ENCODE measurements around the gene MAGEA6. TPM values are rescaled to one million over a fixed set of nuclear protein-coding genes. Genes with fewer than 3 reads are reported as not detected.
"Not testable (repeated sequence)": the region's sequence is repeated elsewhere in the genome, so short reads cannot be mapped to it uniquely, and the experiment has no call there.

Gene MAGEA6
- total RNA-seq = not detected in 3 replicates
- long read RNA-seq = 0 reads

DNA sequence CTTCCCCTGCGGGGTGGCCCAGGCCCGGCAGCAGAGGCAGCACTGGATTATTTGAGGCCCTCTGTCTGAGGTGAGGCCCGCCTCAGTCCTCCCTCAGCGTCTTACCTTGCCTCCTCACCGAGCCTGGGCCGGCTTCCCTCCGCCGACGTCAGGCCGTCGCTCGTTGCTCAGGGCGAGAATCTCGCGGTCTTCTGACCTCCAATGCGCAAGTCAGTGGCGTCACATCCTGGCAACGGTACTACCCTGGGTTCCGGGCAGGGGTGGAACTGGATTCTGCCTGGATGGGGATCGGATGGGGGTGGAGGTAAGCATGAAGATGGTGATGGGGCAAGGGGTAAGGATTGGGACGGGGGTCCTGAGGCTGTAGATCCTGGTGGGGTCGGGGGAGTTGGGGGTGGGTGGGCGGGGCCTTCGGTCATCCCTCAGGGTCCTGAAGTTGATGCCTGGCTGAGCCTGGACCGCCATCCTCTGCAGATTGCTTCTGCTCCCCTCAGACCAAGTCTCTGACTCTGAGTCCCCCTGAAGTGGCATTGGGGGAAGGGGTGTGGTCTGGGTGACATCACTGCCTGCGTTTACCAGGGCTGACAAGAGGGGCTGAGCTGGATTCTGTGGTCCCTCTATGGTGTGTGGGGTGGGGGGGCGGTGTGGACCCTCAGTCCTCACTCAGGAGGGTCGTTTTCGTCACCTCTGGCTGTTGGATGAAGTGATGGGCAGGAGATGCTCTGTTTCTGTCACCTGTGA is at the start of gene MAGEA6:
Gene MAGEA6 (minus strand): TSS at position 141 of the 741 bp plus-strand sequence. CDS start 2,039 bp downstream, outside the sequence.
- H3K27ac Mint-ChIP-seq (ENCODE audit: unreplicated experiment); H3K4me1 Mint-ChIP-seq (ENCODE audit: low read depth); H3K36me3 Mint-ChIP-seq (ENCODE audit: low read depth); DNase-seq (ENCODE audit: low spot score); H3K27me3 Mint-ChIP-seq (ENCODE audit: low read depth); H3K4me3 Mint-ChIP-seq (ENCODE audit: unreplicated experiment); H3K9me3 Mint-ChIP-seq (ENCODE audit: low read depth): not testable (repeated sequence)

- TF ChIP-seq, protein P1, sequence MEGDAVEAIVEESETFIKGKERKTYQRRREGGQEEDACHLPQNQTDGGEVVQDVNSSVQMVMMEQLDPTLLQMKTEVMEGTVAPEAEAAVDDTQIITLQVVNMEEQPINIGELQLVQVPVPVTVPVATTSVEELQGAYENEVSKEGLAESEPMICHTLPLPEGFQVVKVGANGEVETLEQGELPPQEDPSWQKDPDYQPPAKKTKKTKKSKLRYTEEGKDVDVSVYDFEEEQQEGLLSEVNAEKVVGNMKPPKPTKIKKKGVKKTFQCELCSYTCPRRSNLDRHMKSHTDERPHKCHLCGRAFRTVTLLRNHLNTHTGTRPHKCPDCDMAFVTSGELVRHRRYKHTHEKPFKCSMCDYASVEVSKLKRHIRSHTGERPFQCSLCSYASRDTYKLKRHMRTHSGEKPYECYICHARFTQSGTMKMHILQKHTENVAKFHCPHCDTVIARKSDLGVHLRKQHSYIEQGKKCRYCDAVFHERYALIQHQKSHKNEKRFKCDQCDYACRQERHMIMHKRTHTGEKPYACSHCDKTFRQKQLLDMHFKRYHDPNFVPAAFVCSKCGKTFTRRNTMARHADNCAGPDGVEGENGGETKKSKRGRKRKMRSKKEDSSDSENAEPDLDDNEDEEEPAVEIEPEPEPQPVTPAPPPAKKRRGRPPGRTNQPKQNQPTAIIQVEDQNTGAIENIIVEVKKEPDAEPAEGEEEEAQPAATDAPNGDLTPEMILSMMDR (IDR thresholded peaks at IDR 0.05) = no peak
- Mint-ChIP-seq H3K4me3 (ENCODE audit: unreplicated experiment) (no peak overlapping the region), H3K27me3 (ENCODE audit: low read depth) (no peaks in the 10 kb centered on the region), H3K4me1 (ENCODE audit: low read depth) (no peaks in the 10 kb centered on the region), H3K27ac (ENCODE audit: unreplicated experiment) (no peak overlapping the region), H3K36me3 (ENCODE audit: low read depth) (no peaks in the 10 kb centered on the region), H3K9me3 (ENCODE audit: low read depth) (no peaks in the 10 kb centered on the region)
- DNase-seq (ENCODE audit: low spot score) = no peak
Measured at GRCh38 chrX:152819266-152819665, 49.8 kb upstream of the MAGEA6 start.

- no peaks in the 10 kb centered on the region for H3K4me1 Mint-ChIP-seq (ENCODE audit: low read depth)
- H3K36me3 Mint-ChIP-seq (ENCODE audit: low read depth) = no peaks in the 10 kb centered on the region
- no peaks in the 10 kb centered on the region for H3K9me3 Mint-ChIP-seq (ENCODE audit: low read depth)
- H3K4me3 Mint-ChIP-seq (ENCODE audit: unreplicated experiment) = no peak overlapping the region
- DNase-seq (ENCODE audit: low spot score) = no peak
- peak overlapping the region; percentile 24 for H3K27ac Mint-ChIP-seq (ENCODE audit: unreplicated experiment)
- no peaks in the 10 kb centered on the region for H3K27me3 Mint-ChIP-seq (ENCODE audit: low read depth)
- TF ChIP-seq, protein P1 (IDR thresholded peaks at IDR 0.05) = no peak
Measured at GRCh38 chrX:152818356-152818755, 48.9 kb upstream of the MAGEA6 start.

DNA sequence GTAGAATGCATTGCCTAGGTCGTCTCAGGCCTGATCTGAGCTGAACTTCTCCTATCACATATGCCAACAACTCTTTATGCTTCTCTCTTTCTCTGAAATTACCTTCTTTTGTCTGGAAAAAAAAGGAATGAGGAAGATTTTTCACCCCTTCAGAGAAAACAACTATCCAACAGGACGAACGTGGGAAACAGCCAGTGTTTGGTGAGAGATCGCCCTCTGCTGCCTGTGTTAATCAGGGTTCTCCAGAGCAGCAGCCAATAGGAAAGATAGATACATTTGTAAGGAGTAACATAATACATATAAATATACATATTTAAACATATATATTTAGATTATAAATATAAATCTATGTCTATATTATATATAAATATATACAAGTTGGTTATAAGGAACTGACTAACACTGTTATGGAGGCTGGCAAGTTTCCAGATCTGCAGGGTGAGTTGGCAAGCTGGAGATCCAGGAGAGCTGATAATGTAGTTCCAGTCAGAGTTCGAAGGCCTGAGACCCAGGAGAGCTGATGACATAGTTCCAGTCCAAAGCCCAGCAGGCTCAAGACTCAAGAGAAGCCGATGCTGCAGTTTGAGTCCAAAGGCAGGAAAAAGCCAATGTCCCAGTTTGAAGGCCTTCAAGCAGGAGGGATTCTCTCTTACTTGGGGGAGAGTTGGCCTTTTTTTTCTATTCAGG is 47.7 kb upstream of the MAGEA6 start:
- no peak for DNase-seq (ENCODE audit: low spot score)
- Mint-ChIP-seq H3K27ac (ENCODE audit: unreplicated experiment) (no peak overlapping the region), H3K9me3 (ENCODE audit: low read depth) (no peaks in the 10 kb centered on the region), H3K4me1 (ENCODE audit: low read depth) (no peaks in the 10 kb centered on the region), H3K4me3 (ENCODE audit: unreplicated experiment) (no peak overlapping the region), H3K36me3 (ENCODE audit: low read depth) (no peaks in the 10 kb centered on the region), H3K27me3 (ENCODE audit: low read depth) (no peaks in the 10 kb centered on the region)
- TF ChIP-seq, protein P1 (IDR thresholded peaks at IDR 0.05) = peak; percentile 75

- H3K27me3 Mint-ChIP-seq (ENCODE audit: low read depth) = no peaks in the 10 kb centered on the region
- H3K4me1 Mint-ChIP-seq (ENCODE audit: low read depth) = no peaks in the 10 kb centered on the region
- peaks cover 4% of the 10 kb centered on the region for H3K9me3 Mint-ChIP-seq (ENCODE audit: low read depth)
- H3K36me3 Mint-ChIP-seq (ENCODE audit: low read depth) = no peaks in the 10 kb centered on the region
- DNase-seq (ENCODE audit: low spot score) = no peak
- TF ChIP-seq, protein P1 (IDR thresholded peaks at IDR 0.05) = no peak
- no peak overlapping the region for H3K4me3 Mint-ChIP-seq (ENCODE audit: unreplicated experiment)
- no peak overlapping the region for H3K27ac Mint-ChIP-seq (ENCODE audit: unreplicated experiment)
Measured at GRCh38 chrX:152814048-152814447, 44.6 kb upstream of the MAGEA6 start.

Data from chondrocyte (in vitro differentiated cells).